ENCODE measurements around the gene SEMA4B.

DNA sequence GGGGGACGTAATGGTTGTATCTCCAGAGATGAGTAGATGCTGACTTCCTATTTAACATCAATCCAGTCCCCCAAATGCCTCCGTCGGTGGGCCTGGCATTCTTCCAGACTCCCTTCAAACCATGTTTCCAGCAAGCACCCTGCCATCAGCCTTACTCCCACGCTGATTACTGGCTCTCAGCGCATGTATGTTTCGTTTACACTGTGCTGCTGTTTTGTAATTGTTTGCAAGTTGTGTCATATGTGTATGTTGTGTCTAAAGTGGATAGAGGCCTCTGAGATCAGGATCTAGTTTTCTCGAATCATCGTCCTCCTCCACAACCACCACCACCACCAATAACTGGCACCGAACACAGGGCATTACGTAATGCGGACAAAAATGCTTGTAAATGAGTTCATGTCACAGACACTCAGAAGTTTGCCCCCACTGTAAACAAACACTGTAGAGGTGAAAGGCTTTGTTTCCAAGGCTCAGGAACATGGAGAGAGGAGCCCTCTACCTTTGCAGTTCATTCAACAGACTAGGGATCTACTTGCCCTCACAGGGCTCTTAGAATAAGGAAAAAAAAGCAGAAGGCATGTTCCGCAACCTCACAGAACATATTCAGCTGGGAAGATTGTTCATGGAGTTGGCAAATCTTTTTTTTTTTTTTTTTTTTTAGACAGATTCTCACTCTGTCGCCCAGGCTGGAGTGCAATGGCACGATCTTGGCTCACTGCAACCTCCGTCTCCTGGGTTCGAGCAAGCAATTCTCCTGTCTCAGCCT lies 46.1 kb upstream of the SEMA4B start:
- TF ChIP-seq CTCF (IDR thresholded peaks at IDR 0.05) (no peak), POLR2A (IDR thresholded peaks at IDR 0.05) (no peak)

Data from lower leg skin (tissue), 3 donors.